CD14-positive monocyte (primary cell): ENCODE results near the gene ZNF808. TPM values are rescaled to one million over a fixed set of nuclear protein-coding genes. Genes with fewer than 3 reads are reported as not detected.
A peak's percentile ranks its signal among the peaks of the same experiment; 100 is the strongest.
"Not testable (repeated sequence)": the region's sequence is repeated elsewhere in the genome, so short reads cannot be mapped to it uniquely, and the experiment has no call there.

Source experiments
- DNase-seq, 3 donors: peaks; one replicate each; pipeline ENCODE4 v3.0.0-alpha.2; 2011 to 2022
- H2AFZ ChIP-seq: 2 replicates; pipeline ENCODE4 v1.6.0; 2012; ENCODE audit warnings: mild to moderate bottlenecking, low read depth, low read length, inconsistent platforms; ENCODE audit not compliant: insufficient read depth, poor library complexity, severe bottlenecking
- H3K27ac ChIP-seq, 2 donors: 1 replicate in 1 of 2; 2 replicates in 1 of 2; pipeline ENCODE4 v1.5.1; 2012 to 2013; ENCODE audit warnings: low read length in 2 of 2, control low read depth in 1 of 2, inconsistent platforms in 1 of 2, low read depth in 1 of 2, mild to moderate bottlenecking in 1 of 2
- H3K27me3 ChIP-seq, 2 donors: one replicate each; pipeline versions ENCODE4 v1.6.0 to v1.6.1; 2011 to 2013; ENCODE audit warnings: low read length in 2 of 2; ENCODE audit not compliant: control insufficient read depth in 2 of 2, insufficient read depth in 2 of 2
- H3K36me3 ChIP-seq, 2 donors: replicated peaks in 1 of 2; 1 replicate in 1 of 2; 2 replicates in 1 of 2; pipeline versions ENCODE4 v1.5.1 to v1.6.1; 2012 to 2013; ENCODE audit warnings: low read length in 2 of 2, control low read depth in 1 of 2, inconsistent platforms in 1 of 2, mild to moderate bottlenecking in 1 of 2; ENCODE audit not compliant: insufficient read depth in 2 of 2, control insufficient read depth in 1 of 2
- H3K4me1 ChIP-seq, 2 donors: 1 replicate in 1 of 2; 2 replicates in 1 of 2; pipeline versions ENCODE4 v1.5.1 to v1.6.1; 2012 to 2013; ENCODE audit warnings: low read length in 2 of 2, control low read depth in 1 of 2, inconsistent platforms in 1 of 2, mild to moderate bottlenecking in 1 of 2, moderate library complexity in 1 of 2; ENCODE audit not compliant: insufficient read depth in 2 of 2, control insufficient read depth in 1 of 2
- H3K4me2 ChIP-seq: replicated peaks from 2 replicates; pipeline ENCODE3; 2012; ENCODE audit warnings: low read length, moderate library complexity, mild to moderate bottlenecking; ENCODE audit not compliant: poor library complexity, severe bottlenecking; ENCODE audit errors: extremely low read depth
- H3K4me3 ChIP-seq, 3 experiments: fragments of 200-600 bp in 1 of 3; sonication (generic) in 1 of 3; replicated peaks in 1 of 3; 1 replicate in 2 of 3; 2 replicates in 1 of 3; pipeline ENCODE4 v1.5.1; 2011 to 2013; ENCODE audit warnings: low read length in 3 of 3, mild to moderate bottlenecking in 3 of 3, control low read depth in 2 of 3, low read depth in 2 of 3, inconsistent platforms in 1 of 3, moderate library complexity in 1 of 3
- H3K79me2 ChIP-seq: 2 replicates; pipeline ENCODE4 v1.6.0; 2012; ENCODE audit warnings: mild to moderate bottlenecking, control low read depth, inconsistent platforms, low read length, moderate library complexity; ENCODE audit not compliant: insufficient read depth
- H3K9ac ChIP-seq: 2 replicates; pipeline ENCODE4 v1.6.0; 2017; ENCODE audit warnings: low read length, mild to moderate bottlenecking; ENCODE audit not compliant: insufficient read depth, poor library complexity, severe bottlenecking
- H3K9me3 ChIP-seq, 2 donors: replicated peaks in 1 of 2; 1 replicate in 1 of 2; 2 replicates in 1 of 2; pipeline versions ENCODE4 v1.5.1 to v1.6.1; 2012 to 2013; ENCODE audit warnings: low read length in 2 of 2, control low read depth in 1 of 2; ENCODE audit not compliant: control insufficient read depth in 1 of 2, insufficient read depth in 1 of 2
- H4K20me1 ChIP-seq: 2 replicates; pipeline ENCODE4 v1.6.0; 2012; ENCODE audit warnings: mild to moderate bottlenecking, low read length, control low read depth, moderate library complexity; ENCODE audit not compliant: insufficient read depth
- H3K27ac Mint-ChIP-seq, 7 donors: one replicate each; pipeline ENCODE4 v1.8.0; 2020; ENCODE audit warnings: mild to moderate bottlenecking in 7 of 7, mixed read lengths in 7 of 7, moderate library complexity in 6 of 7, inconsistent platforms in 2 of 7
- H3K27me3 Mint-ChIP-seq, 3 donors: one replicate each; pipeline ENCODE4 v1.8.0; 2021 to 2022; ENCODE audit warnings: low read depth in 3 of 3, mild to moderate bottlenecking in 3 of 3, mixed read lengths in 3 of 3, moderate library complexity in 3 of 3, inconsistent platforms in 1 of 3
- H3K36me3 Mint-ChIP-seq, 2 donors: one replicate each; pipeline ENCODE4 v1.8.0; 2020; ENCODE audit warnings: mixed read lengths in 2 of 2, inconsistent platforms in 1 of 2, mild to moderate bottlenecking in 1 of 2
- H3K4me1 Mint-ChIP-seq: one replicate; pipeline ENCODE4 v1.8.0; 2020; ENCODE audit warnings: mild to moderate bottlenecking, mixed read lengths
- H3K4me3 Mint-ChIP-seq, 2 donors: one replicate each; pipeline ENCODE4 v1.8.0; 2020; ENCODE audit warnings: mild to moderate bottlenecking in 2 of 2, mixed read lengths in 2 of 2, moderate library complexity in 1 of 2
- H3K9me3 Mint-ChIP-seq, 7 donors: one replicate each; pipeline ENCODE4 v1.8.0; 2020 to 2022; ENCODE audit warnings: mixed read lengths in 7 of 7, mild to moderate bottlenecking in 6 of 7, moderate library complexity in 6 of 7, inconsistent platforms in 2 of 7
- CTCF ChIP-seq: fragments of 200-600 bp; IDR thresholded peaks from one replicate; pipeline ENCODE4 v1.8.0; 2022; ENCODE audit warnings: antibody characterized with exemption, mild to moderate bottlenecking
- WGBS: methylation state at CpG from one replicate; pipeline ENCODE4 v1.1.5; 2013; ENCODE audit warnings: missing lambda C conversion rate; ENCODE audit not compliant: insufficient coverage; 5-methylcytosine and 5-hydroxymethylcytosine counted together
- intact Hi-C, 2 donors: fragments of 100-400 bp; cut with micrococcal nuclease; formaldehyde crosslinking; loops; one replicate each; pipeline versions ENCODE4 v1.15.0 to v1.15.1; 2023
- polyA plus RNA-seq, 3 donors: library from polyadenylated mRNA; depleted of rRNA in 1 of 3; unstranded in 2 of 3; stranded (reverse) in 1 of 3; fragments of 300-500 nt in 2 of 3; fragments of >200 nt in 1 of 3; fragmentation: Illumina TruSeq in 2 of 3; gene quantifications; 1 replicate in 2 of 3; 2 replicates in 1 of 3; pipeline ENCODE4 v1.2.3, GENCODE V29; 2012 to 2021

The ZNF808 gene
- polyA plus RNA-seq, 3 donors = 2.6 to 9.2 (median 3.4) TPM

- WGBS = under 1% methylated on average over 53 of the region's 62 CpGs
- Histone ChIP-seq H3K9me3 (peaks cover 50 to 68% of the 10 kb centered on the region in 2 donors), H2AFZ (peak overlapping the region; percentile 80), H4K20me1 (no peaks in the 10 kb centered on the region), H3K9ac (peak overlapping the region; percentile 56), H3K4me1 (peaks cover 14 to 19% of the 10 kb centered on the region in 2 donors), H3K27me3 (no peaks in the 10 kb centered on the region), H3K4me3 (peak overlapping the region; percentile 54 to 79 (median 72)), H3K4me2 (peak overlapping the region; percentile 97), H3K36me3 (peaks cover 0 to 24% of the 10 kb centered on the region in 2 donors), H3K27ac (peak overlapping the region in 1 of 2 donors; percentile 66), H3K79me2 (peaks cover 27% of the 10 kb centered on the region)
- intact Hi-C loops = loop anchor here (2.0 to 5.0 kb wide), 2 partner anchors 36 to 74 kb away; partner anchors contain the start of genes ZNF83 (in 2 of the 2) and ZNF808 (in 1 of the 2)
- Mint-ChIP-seq H3K36me3 (peaks cover 16 to 36% of the 10 kb centered on the region in 2 donors), H3K4me3 (peak overlapping the region; percentile 92 to 93), H3K27me3 (peaks cover 0 to 2% (median 2%) of the 10 kb centered on the region in 3 donors), H3K4me1 (peaks cover 27% of the 10 kb centered on the region), H3K27ac (peak overlapping the region in 6 of 7 donors; percentile 54 to 86 (median 78)), H3K9me3 (peaks cover 36 to 73% (median 67%) of the 10 kb centered on the region in 7 donors)
- TF ChIP-seq CTCF = peak; percentile 50
- peak; percentile 78 to 84 (median 79) for DNase-seq
These were observed 73.8 kb downstream of the ZNF808 start for GRCh38 chr19:52601025-52601973.

- H3K27ac Mint-ChIP-seq = peak overlapping the region in 4 of 7 donors; percentile 54 to 79 (median 71)
- Histone ChIP-seq H3K4me3 (peak overlapping the region; percentile 54 to 79 (median 72)), H3K9ac (peak overlapping the region; percentile 56), H3K79me2 (peaks cover 31% of the 10 kb centered on the region), H3K36me3 (peaks cover 0 to 21% of the 10 kb centered on the region in 2 donors), H3K9me3 (peaks cover 56 to 68% of the 10 kb centered on the region in 2 donors), H3K4me2 (peak overlapping the region; percentile 97), H2AFZ (peak overlapping the region; percentile 80), H3K4me1 (peaks cover 14 to 19% of the 10 kb centered on the region in 2 donors)
- WGBS = 100% methylated on average over 2 of the region's 3 CpGs
- H3K27me3 Mint-ChIP-seq, H3K27me3 ChIP-seq, DNase-seq, H3K27ac ChIP-seq, H4K20me1 ChIP-seq: not testable (repeated sequence)
- peaks cover 17 to 36% of the 10 kb centered on the region in 2 donors for H3K36me3 Mint-ChIP-seq
- peak overlapping the region; percentile 92 to 93 for H3K4me3 Mint-ChIP-seq
- intact Hi-C loops = loop anchor here (2.0 to 5.0 kb wide), 2 partner anchors 35 to 75 kb away; partner anchors contain the start of genes ZNF83 (in 2 of the 2) and ZNF808 (in 1 of the 2)
- H3K4me1 Mint-ChIP-seq = peaks cover 27% of the 10 kb centered on the region
- peaks cover 35 to 74% (median 68%) of the 10 kb centered on the region in 7 donors for H3K9me3 Mint-ChIP-seq
These were observed 74.5 kb downstream of the ZNF808 start for GRCh38 chr19:52601974-52602366.
